ENCODE results near the gene BMPR1A.

The BMPR1A gene

GRCh38 chr10:86940677-86941076, 184.3 kb downstream of the BMPR1A start:
- Histone ChIP-seq H3K27ac (ENCODE audit: low read depth, low read length) (no peak overlapping the region), H4K8ac (ENCODE audit: low read depth, low read length) (no peak overlapping the region), H3K4me3 (ENCODE audit: low read length) (no peak overlapping the region), H2AK5ac (ENCODE audit: low read length) (peak overlapping the region; percentile 28), H3K79me1 (ENCODE audit: low read length) (no peaks in the 10 kb centered on the region), H3K4ac (ENCODE audit: low read depth, low read length) (no peak overlapping the region), H3K79me2 (ENCODE audit: control insufficient read depth, insufficient read depth, low read length) (no peaks in the 10 kb centered on the region), H3K4me2 (ENCODE audit: low read length) (no peak overlapping the region), H2BK15ac (replicated peaks; ENCODE audit: low read depth) (no peak overlapping the region), H3K18ac (ENCODE audit: low read length) (no peak overlapping the region), H3K9ac (ENCODE audit: low read length) (no peak overlapping the region), H3K56ac (ENCODE audit: low read length) (no peak overlapping the region), H2BK120ac (ENCODE audit: low read depth, low read length) (no peak overlapping the region), H3K23ac (ENCODE audit: low read length) (no peak overlapping the region), H2BK5ac (ENCODE audit: low read length) (no peak overlapping the region), H3K36me3 (ENCODE audit: control insufficient read depth, insufficient read depth, low read length) (no peaks in the 10 kb centered on the region), H4K5ac (ENCODE audit: low read length) (no peak overlapping the region), H3K4me1 (ENCODE audit: control insufficient read depth, low read depth, low read length) (no peaks in the 10 kb centered on the region), H3K27me3 (ENCODE audit: insufficient read depth, low read length, poor library complexity) (no peaks in the 10 kb centered on the region)
- DNase-seq = no peak
- WGBS (ENCODE audit: extremely low coverage, insufficient coverage, low lambda C conversion rate) = no CpG with 5 or more reads among the region's 6 CpGs

- no peak for DNase-seq
- Histone ChIP-seq H3K27ac (ENCODE audit: low read depth, low read length) (no peak overlapping the region), H3K4me2 (ENCODE audit: low read length) (no peak overlapping the region), H3K27me3 (ENCODE audit: insufficient read depth, low read length, poor library complexity) (no peaks in the 10 kb centered on the region), H3K79me1 (ENCODE audit: low read length) (no peaks in the 10 kb centered on the region), H2BK120ac (ENCODE audit: low read depth, low read length) (no peak overlapping the region), H4K8ac (ENCODE audit: low read depth, low read length) (no peak overlapping the region), H3K79me2 (ENCODE audit: control insufficient read depth, insufficient read depth, low read length) (no peaks in the 10 kb centered on the region), H3K4me1 (ENCODE audit: control insufficient read depth, low read depth, low read length) (no peaks in the 10 kb centered on the region), H3K36me3 (ENCODE audit: control insufficient read depth, insufficient read depth, low read length) (no peaks in the 10 kb centered on the region), H2BK5ac (ENCODE audit: low read length) (no peak overlapping the region), H3K18ac (ENCODE audit: low read length) (no peak overlapping the region), H3K4me3 (ENCODE audit: low read length) (no peak overlapping the region), H2BK15ac (replicated peaks; ENCODE audit: low read depth) (no peak overlapping the region), H2AK5ac (ENCODE audit: low read length) (no peak overlapping the region), H4K5ac (ENCODE audit: low read length) (no peak overlapping the region), H3K56ac (ENCODE audit: low read length) (no peak overlapping the region), H3K23ac (ENCODE audit: low read length) (no peak overlapping the region), H3K4ac (ENCODE audit: low read depth, low read length) (no peak overlapping the region), H3K9ac (ENCODE audit: low read length) (no peak overlapping the region)
- no CpG with 5 or more reads among the region's 2 CpGs for WGBS (ENCODE audit: extremely low coverage, insufficient coverage, low lambda C conversion rate)
These were observed 185.0 kb downstream of the BMPR1A start for GRCh38 chr10:86941426-86941825.

GRCh38 chr10:86941991-86942421, 185.6 kb downstream of the BMPR1A start:
- H3K4me2 ChIP-seq (ENCODE audit: low read length) = no peak overlapping the region
- no peak overlapping the region for H2AK5ac ChIP-seq (ENCODE audit: low read length)
- H3K4me3 ChIP-seq (ENCODE audit: low read length) = no peak overlapping the region
- no peaks in the 10 kb centered on the region for H3K36me3 ChIP-seq (ENCODE audit: control insufficient read depth, insufficient read depth, low read length)
- no peak overlapping the region for H2BK120ac ChIP-seq (ENCODE audit: low read depth, low read length)
- no peak overlapping the region for H4K5ac ChIP-seq (ENCODE audit: low read length)
- H3K23ac ChIP-seq (ENCODE audit: low read length) = no peak overlapping the region
- no peak overlapping the region for H4K8ac ChIP-seq (ENCODE audit: low read depth, low read length)
- no peak overlapping the region for H3K56ac ChIP-seq (ENCODE audit: low read length)
- no CpG with 5 or more reads among the region's 14 CpGs for WGBS (ENCODE audit: extremely low coverage, insufficient coverage, low lambda C conversion rate)
- H3K79me1 ChIP-seq (ENCODE audit: low read length) = no peaks in the 10 kb centered on the region
- no peaks in the 10 kb centered on the region for H3K4me1 ChIP-seq (ENCODE audit: control insufficient read depth, low read depth, low read length)
- no peak for DNase-seq
- H3K79me2 ChIP-seq (ENCODE audit: control insufficient read depth, insufficient read depth, low read length) = no peaks in the 10 kb centered on the region
- no peaks in the 10 kb centered on the region for H3K27me3 ChIP-seq (ENCODE audit: insufficient read depth, low read length, poor library complexity)
- no peak overlapping the region for H3K4ac ChIP-seq (ENCODE audit: low read depth, low read length)
- no peak overlapping the region for H3K9ac ChIP-seq (ENCODE audit: low read length)
- H2BK15ac ChIP-seq (replicated peaks; ENCODE audit: low read depth) = no peak overlapping the region
- H2BK5ac ChIP-seq (ENCODE audit: low read length) = no peak overlapping the region
- no peak overlapping the region for H3K27ac ChIP-seq (ENCODE audit: low read depth, low read length)
- no peak overlapping the region for H3K18ac ChIP-seq (ENCODE audit: low read length)

GRCh38 chr10:86942441-86943315, 186.3 kb downstream of the BMPR1A start:
- WGBS (ENCODE audit: extremely low coverage, insufficient coverage, low lambda C conversion rate) = no CpG with 5 or more reads among the region's 94 CpGs
- H3K4me2 ChIP-seq (ENCODE audit: low read length) = no peak overlapping the region
- no peak overlapping the region for H2BK15ac ChIP-seq (replicated peaks; ENCODE audit: low read depth)
- H3K4ac ChIP-seq (ENCODE audit: low read depth, low read length) = no peak overlapping the region
- H2AK5ac ChIP-seq (ENCODE audit: low read length) = no peak overlapping the region
- H3K79me1 ChIP-seq (ENCODE audit: low read length) = no peaks in the 10 kb centered on the region
- no peaks in the 10 kb centered on the region for H3K79me2 ChIP-seq (ENCODE audit: control insufficient read depth, insufficient read depth, low read length)
- H4K8ac ChIP-seq (ENCODE audit: low read depth, low read length) = no peak overlapping the region
- no peak overlapping the region for H3K9ac ChIP-seq (ENCODE audit: low read length)
- no peak for DNase-seq
- no peaks in the 10 kb centered on the region for H3K36me3 ChIP-seq (ENCODE audit: control insufficient read depth, insufficient read depth, low read length)
- no peak overlapping the region for H3K27ac ChIP-seq (ENCODE audit: low read depth, low read length)
- H3K18ac ChIP-seq (ENCODE audit: low read length) = no peak overlapping the region
- no peak overlapping the region for H3K23ac ChIP-seq (ENCODE audit: low read length)
- no peaks in the 10 kb centered on the region for H3K27me3 ChIP-seq (ENCODE audit: insufficient read depth, low read length, poor library complexity)
- H2BK5ac ChIP-seq (ENCODE audit: low read length) = no peak overlapping the region
- H3K56ac ChIP-seq (ENCODE audit: low read length) = no peak overlapping the region
- no peak overlapping the region for H4K5ac ChIP-seq (ENCODE audit: low read length)
- H3K4me1 ChIP-seq (ENCODE audit: control insufficient read depth, low read depth, low read length) = no peaks in the 10 kb centered on the region
- no peak overlapping the region for H2BK120ac ChIP-seq (ENCODE audit: low read depth, low read length)
- H3K4me3 ChIP-seq (ENCODE audit: low read length) = no peak overlapping the region

GRCh38 chr10:86943316-86944030, 187.1 kb downstream of the BMPR1A start:
- no peak overlapping the region for H2BK5ac ChIP-seq (ENCODE audit: low read length)
- no peak overlapping the region for H2BK15ac ChIP-seq (replicated peaks; ENCODE audit: low read depth)
- no peak overlapping the region for H3K4me2 ChIP-seq (ENCODE audit: low read length)
- H3K4me1 ChIP-seq (ENCODE audit: control insufficient read depth, low read depth, low read length) = no peaks in the 10 kb centered on the region
- no peaks in the 10 kb centered on the region for H3K79me2 ChIP-seq (ENCODE audit: control insufficient read depth, insufficient read depth, low read length)
- H2BK120ac ChIP-seq (ENCODE audit: low read depth, low read length) = no peak overlapping the region
- no peak overlapping the region for H3K56ac ChIP-seq (ENCODE audit: low read length)
- H3K4ac ChIP-seq (ENCODE audit: low read depth, low read length) = no peak overlapping the region
- H4K5ac ChIP-seq (ENCODE audit: low read length) = no peak overlapping the region
- no peak overlapping the region for H3K23ac ChIP-seq (ENCODE audit: low read length)
- no peak overlapping the region for H3K27ac ChIP-seq (ENCODE audit: low read depth, low read length)
- WGBS (ENCODE audit: extremely low coverage, insufficient coverage, low lambda C conversion rate) = no CpG with 5 or more reads among the region's 30 CpGs
- H3K79me1 ChIP-seq (ENCODE audit: low read length) = no peaks in the 10 kb centered on the region
- H3K4me3 ChIP-seq (ENCODE audit: low read length) = no peak overlapping the region
- H3K18ac ChIP-seq (ENCODE audit: low read length) = no peak overlapping the region
- H3K9ac ChIP-seq (ENCODE audit: low read length) = no peak overlapping the region
- no peak overlapping the region for H4K8ac ChIP-seq (ENCODE audit: low read depth, low read length)
- no peak for DNase-seq
- H2AK5ac ChIP-seq (ENCODE audit: low read length) = no peak overlapping the region
- H3K36me3 ChIP-seq (ENCODE audit: control insufficient read depth, insufficient read depth, low read length) = no peaks in the 10 kb centered on the region
- H3K27me3 ChIP-seq (ENCODE audit: insufficient read depth, low read length, poor library complexity) = no peaks in the 10 kb centered on the region
